Ascending aorta (tissue), 2 donors: Measurements from ENCODE around the gene MREG. TPM values are rescaled to one million over a fixed set of nuclear protein-coding genes. Genes with fewer than 3 reads are reported as not detected.

Source experiments
- DNase-seq, 2 donors: peaks; one replicate each; pipeline ENCODE4 v3.0.0-alpha.2; 2019; ENCODE audit warnings: low spot score in 2 of 2
- H3K27ac ChIP-seq, 2 donors: fragments of 200-600 bp; sonication (generic); one replicate each; pipeline ENCODE4 v1.5.1; 2016 to 2017; ENCODE audit warnings: mild to moderate bottlenecking in 1 of 2
- H3K27me3 ChIP-seq: fragments of 200-600 bp; sonication (generic); one replicate; pipeline ENCODE4 v1.5.1; 2017
- H3K36me3 ChIP-seq, 2 donors: fragments of 200-600 bp; sonication (generic); one replicate each; pipeline ENCODE4 v1.5.1; 2016
- H3K4me1 ChIP-seq, 2 donors: fragments of 200-600 bp; sonication (generic); one replicate each; pipeline ENCODE4 v1.5.1; 2016 to 2017; ENCODE audit warnings: mild to moderate bottlenecking in 1 of 2
- H3K4me3 ChIP-seq, 2 donors: fragments of 200-600 bp; sonication (generic); one replicate each; pipeline ENCODE4 v1.5.1; 2016 to 2017; ENCODE audit warnings: mild to moderate bottlenecking in 1 of 2
- H3K9me3 ChIP-seq, 2 donors: fragments of 200-600 bp; sonication (generic); one replicate each; pipeline ENCODE4 v1.5.1; 2016
- CTCF ChIP-seq, 3 experiments: fragments of 200-600 bp in 2 of 3; fragments of 450-650 bp in 1 of 3; sonication (generic) in 2 of 3; IDR thresholded peaks; one replicate each; pipeline ENCODE4 v1.5.1; 2016 to 2019; ENCODE audit warnings: antibody characterized with exemption in 3 of 3, mild to moderate bottlenecking in 1 of 3, moderate library complexity in 1 of 3
- intact Hi-C: fragments of 100-400 bp; cut with DNase I; formaldehyde crosslinking; loops from one replicate; pipeline ENCODE4 v1.15.1; 2023
- total RNA-seq: library from RNA; depleted of rRNA; stranded (reverse); fragments of >200 nt; gene quantifications from one replicate; pipeline ENCODE4 v1.1.0, GENCODE V29; 2016

The MREG gene
- total RNA-seq, 1 donor from 2014 or later = not detected

- peak; percentile 16 to 78 for DNase-seq
- no peaks in the 10 kb centered on the region for H3K4me1 ChIP-seq
These were observed 113.1 kb downstream of the MREG start for GRCh38 chr2:215900203-215900611.

GRCh38 chr2:215899141-215900074 lies 113.9 kb downstream of the MREG start:
- H3K4me1 ChIP-seq = no peaks in the 10 kb centered on the region
- intact Hi-C loops = no loop called here
- H3K36me3 ChIP-seq = no peaks in the 10 kb centered on the region
- H3K9me3 ChIP-seq = no peaks in the 10 kb centered on the region
- no peak for DNase-seq
- no peaks in the 10 kb centered on the region for H3K27me3 ChIP-seq
- H3K4me3 ChIP-seq = no peak overlapping the region
- no peak for TF ChIP-seq CTCF (IDR thresholded peaks at IDR 0.05)
- no peak overlapping the region for H3K27ac ChIP-seq

More at GRCh38 chr2:215900203-215900611, 113.1 kb downstream of the MREG start:
- Histone ChIP-seq H3K4me3 (no peak overlapping the region), H3K27me3 (no peaks in the 10 kb centered on the region), H3K27ac (no peak overlapping the region), H3K9me3 (no peaks in the 10 kb centered on the region), H3K36me3 (no peaks in the 10 kb centered on the region)
- intact Hi-C loops = no loop called here
- TF ChIP-seq CTCF (IDR thresholded peaks at IDR 0.05) = no peak

GRCh38 chr2:215898363-215898762 lies 115.0 kb downstream of the MREG start:
- no peak overlapping the region for H3K4me3 ChIP-seq
- DNase-seq = no peak
- intact Hi-C loops = no loop called here
- H3K4me1 ChIP-seq = no peaks in the 10 kb centered on the region
- no peaks in the 10 kb centered on the region for H3K9me3 ChIP-seq
- H3K36me3 ChIP-seq = no peaks in the 10 kb centered on the region
- no peaks in the 10 kb centered on the region for H3K27me3 ChIP-seq
- TF ChIP-seq CTCF (IDR thresholded peaks at IDR 0.05) = no peak
- H3K27ac ChIP-seq = no peak overlapping the region

GRCh38 chr2:215896921-215897320 lies 116.4 kb downstream of the MREG start:
- no peak for TF ChIP-seq CTCF (IDR thresholded peaks at IDR 0.05)
- Histone ChIP-seq H3K4me3 (no peak overlapping the region), H3K27me3 (no peaks in the 10 kb centered on the region), H3K27ac (no peak overlapping the region), H3K9me3 (no peaks in the 10 kb centered on the region), H3K36me3 (no peaks in the 10 kb centered on the region), H3K4me1 (no peaks in the 10 kb centered on the region)
- intact Hi-C loops = no loop called here
- DNase-seq = no peak

GRCh38 chr2:215895330-215895729 lies 118.0 kb downstream of the MREG start:
- Histone ChIP-seq H3K27ac (no peak overlapping the region), H3K4me1 (no peaks in the 10 kb centered on the region), H3K27me3 (no peaks in the 10 kb centered on the region), H3K4me3 (no peak overlapping the region), H3K36me3 (no peaks in the 10 kb centered on the region), H3K9me3 (no peaks in the 10 kb centered on the region)
- no peak for DNase-seq
- no peak for TF ChIP-seq CTCF (IDR thresholded peaks at IDR 0.05)
- intact Hi-C loops = no loop called here

Other genes with a start within 250 kb of the MREG start
- gene PECR, start 68.3 kb upstream of the MREG start, total RNA-seq = 32.2 TPM
- gene TMEM169, start 68.4 kb upstream of the MREG start, total RNA-seq = 7.3 TPM
- 45.4 TPM for gene XRCC5, start 95.8 kb upstream of the MREG start, total RNA-seq